T-helper 9 cell (primary cell): Measurements from ENCODE around the gene TRIM5.

Source experiments
- DNase-seq: peaks from one replicate; pipeline ENCODE4 v3.0.0-alpha.2; 2020

TRIM5 gene

GRCh38 chr11:5622802-5623201 is 62.1 kb downstream of the TRIM5 start:
- no peak for DNase-seq

- DNase-seq = no peak
Observed at GRCh38 chr11:5621580-5621979, 63.3 kb downstream of the TRIM5 start.

GRCh38 chr11:5620651-5621521 is 64.0 kb downstream of the TRIM5 start:
- no peak for DNase-seq

- DNase-seq = no peak
Observed at GRCh38 chr11:5618807-5619206, 66.1 kb downstream of the TRIM5 start.
